ENCODE results near the gene TEX28. TPM values are rescaled to one million over a fixed set of nuclear protein-coding genes. Genes with fewer than 3 reads are reported as not detected.
A peak's percentile ranks its signal among the peaks of the same experiment; 100 is the strongest.
"Not testable (repeated sequence)": the region's sequence is repeated elsewhere in the genome, so short reads cannot be mapped to it uniquely, and the experiment has no call there.

The TEX28 gene
- total RNA-seq, 6 experiments from 2014 or later: not detected

- Histone ChIP-seq H3K4me3 (no peak overlapping the region), H3K27ac (no peak overlapping the region), H3K27me3 (no peaks in the 10 kb centered on the region), H3K36me3 (no peaks in the 10 kb centered on the region), H3K4me1 (no peaks in the 10 kb centered on the region), H3K9me3 (no peaks in the 10 kb centered on the region)
- no peak for TF ChIP-seq POLR2A (IDR thresholded peaks at IDR 0.05)
- TF ChIP-seq CTCF (IDR thresholded peaks at IDR 0.05): no peak
- DNase-seq (peak in 1 of 3 donors; percentile 5), ATAC-seq (no peak)
- WGBS (ENCODE audit: insufficient coverage, low coverage, low lambda C conversion rate, missing lambda C conversion rate): 66% methylated on average over 7 of the region's 8 CpGs
- intact Hi-C loops (cut with DNase I): no loop called here
These were observed 8.6 kb upstream of the TEX28 start for GRCh38 chrX:154303476-154303875.

GRCh38 chrX:154302998-154303397, 8.1 kb upstream of the TEX28 start:
- ATAC-seq; DNase-seq; H3K4me1 ChIP-seq; H3K4me3 ChIP-seq; intact Hi-C loops (cut with DNase I); H3K9me3 ChIP-seq; H3K36me3 ChIP-seq; H3K27ac ChIP-seq; H3K27me3 ChIP-seq: not testable (repeated sequence)
- WGBS (ENCODE audit: insufficient coverage, low coverage, low lambda C conversion rate, missing lambda C conversion rate): 75% methylated on average over 7 of the region's 7 CpGs

GRCh38 chrX:154300816-154301215, 5.9 kb upstream of the TEX28 start:
- peak in 2 of 4 donors; percentile 35 to 43 for ATAC-seq

GRCh38 chrX:154298312-154298711, 3.4 kb upstream of the TEX28 start:
- ATAC-seq: no peak
- TF ChIP-seq POLR2A (IDR thresholded peaks at IDR 0.05) (no peak), CTCF (IDR thresholded peaks at IDR 0.05) (no peak)
- H3K27me3 ChIP-seq: no peaks in the 10 kb centered on the region
- no peak overlapping the region for H3K4me3 ChIP-seq
- WGBS (ENCODE audit: insufficient coverage, low coverage, low lambda C conversion rate, missing lambda C conversion rate): 76% methylated on average over 6 of the region's 7 CpGs
- no peak overlapping the region for H3K27ac ChIP-seq
- DNase-seq: peak in 1 of 3 donors; percentile 22
- H3K36me3 ChIP-seq: no peaks in the 10 kb centered on the region
- intact Hi-C loops (cut with DNase I): no loop called here
- H3K9me3 ChIP-seq: no peaks in the 10 kb centered on the region
- H3K4me1 ChIP-seq: no peaks in the 10 kb centered on the region

More at GRCh38 chrX:154300816-154301215, 5.9 kb upstream of the TEX28 start:
- Histone ChIP-seq H3K4me3 (no peak overlapping the region), H3K27me3 (no peaks in the 10 kb centered on the region), H3K9me3 (no peaks in the 10 kb centered on the region), H3K27ac (no peak overlapping the region), H3K4me1 (no peaks in the 10 kb centered on the region), H3K36me3 (no peaks in the 10 kb centered on the region)
- intact Hi-C loops (cut with DNase I): no loop called here
- TF ChIP-seq POLR2A (IDR thresholded peaks at IDR 0.05) (no peak), CTCF (IDR thresholded peaks at IDR 0.05) (no peak)
- 54% methylated on average over 6 of the region's 8 CpGs for whole genome bisulfite sequencing (ENCODE audit: insufficient coverage, low coverage, low lambda C conversion rate, missing lambda C conversion rate)
- DNase-seq: peak in 1 of 3 donors; percentile 47

GRCh38 chrX:154296731-154297130, 1.8 kb upstream of the TEX28 start:
- Histone ChIP-seq H3K36me3 (no peaks in the 10 kb centered on the region), H3K27ac (no peak overlapping the region), H3K4me3 (no peak overlapping the region), H3K4me1 (no peaks in the 10 kb centered on the region), H3K27me3 (no peaks in the 10 kb centered on the region), H3K9me3 (no peaks in the 10 kb centered on the region)
- 75% methylated on average over 15 of the region's 18 CpGs for WGBS (ENCODE audit: insufficient coverage, low coverage, low lambda C conversion rate, missing lambda C conversion rate)
- intact Hi-C loops (cut with DNase I): no loop called here
- peak in 1 of 3 donors; percentile 16 for DNase-seq
- no peak for ATAC-seq
- TF ChIP-seq POLR2A (IDR thresholded peaks at IDR 0.05) (no peak), CTCF (IDR thresholded peaks at IDR 0.05) (no peak)

Measured in right lobe of liver (tissue), 6 donors.